Activated CD4-positive, alpha-beta T cell treated with anti-CD3 and anti-CD28 coated beads for 48 hours (primary cell): ENCODE data around the gene NOP16.
"Not testable (repeated sequence)": the region's sequence is repeated elsewhere in the genome, so short reads cannot be mapped to it uniquely, and the experiment has no call there.

Experiments used
- DNase-seq: peaks from one replicate; pipeline ENCODE4 v3.0.0-alpha.2; 2020

Gene NOP16

DNA sequence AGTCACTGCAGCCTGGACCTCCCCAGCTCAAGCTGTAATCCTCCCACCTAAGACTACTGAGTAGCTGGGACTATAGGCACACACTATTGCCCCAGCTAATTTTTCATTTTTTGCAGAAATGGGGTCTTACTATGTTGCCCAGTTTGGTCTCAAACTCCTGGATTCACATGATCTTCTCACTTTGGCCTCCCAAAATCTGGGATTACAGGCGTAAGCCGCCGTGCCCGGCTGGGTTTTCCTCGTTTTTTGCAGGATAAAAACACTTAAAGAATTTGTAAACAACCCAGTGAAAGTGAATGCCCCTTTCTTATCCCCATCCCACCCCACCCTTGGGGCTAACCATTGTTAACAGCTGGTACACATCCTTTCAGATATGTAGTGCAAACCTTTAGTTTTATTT is 20.2 kb upstream of the NOP16 start:
- no peak for DNase-seq

DNA sequence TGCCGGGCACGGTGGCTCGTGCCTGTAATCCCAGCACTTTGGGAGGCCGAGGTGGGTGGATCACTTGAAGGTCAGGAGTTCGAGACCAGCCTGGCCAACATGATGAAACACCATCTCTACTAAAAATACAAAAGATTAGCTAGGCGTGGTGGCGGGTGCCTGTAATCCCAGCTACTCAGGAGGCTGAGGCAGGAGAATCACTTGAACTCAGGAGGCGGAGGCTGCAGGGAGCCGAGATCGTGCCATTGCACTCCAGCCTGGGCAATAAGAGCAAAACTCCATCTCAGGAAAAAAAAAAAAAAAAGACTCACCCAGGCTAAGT is 19.8 kb upstream of the NOP16 start:
- not testable (repeated sequence) for DNase-seq

DNA sequence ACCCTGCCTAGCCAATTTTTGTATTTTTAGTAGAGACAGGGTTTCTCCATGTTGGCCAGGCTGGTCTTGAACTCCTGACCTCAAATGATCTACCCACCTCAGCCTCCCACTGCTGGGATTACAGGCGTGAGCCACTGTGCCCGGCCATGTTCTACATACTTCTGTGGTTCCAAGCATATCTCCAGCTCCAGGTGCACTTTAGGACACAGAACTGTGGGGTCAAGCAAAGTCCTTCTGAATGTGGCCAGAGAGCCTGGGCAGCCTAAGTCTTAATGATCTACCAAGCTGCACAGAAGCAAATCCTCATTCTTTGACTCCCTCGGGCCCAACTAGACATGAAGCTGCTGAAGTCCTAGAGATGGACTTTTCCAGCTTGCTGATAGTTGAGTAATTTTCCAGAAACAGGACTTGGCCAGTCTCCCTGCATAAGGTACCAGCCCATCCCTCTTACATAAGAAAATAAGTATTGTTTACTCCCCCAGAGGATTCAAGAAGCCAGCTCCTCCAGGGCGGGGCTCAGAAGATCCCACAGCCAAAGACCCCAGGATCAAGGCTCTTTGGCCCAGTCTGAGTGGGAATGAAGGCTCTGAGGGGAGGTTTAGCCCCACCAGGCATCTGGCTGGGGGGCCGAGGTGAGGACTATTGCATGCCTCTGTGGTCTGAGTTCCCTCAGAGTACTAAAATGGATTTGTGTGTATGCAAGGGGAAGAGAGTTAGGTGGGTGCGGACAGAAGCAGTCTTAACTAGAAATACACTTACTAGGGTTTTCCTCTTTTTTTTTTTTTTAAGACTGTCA is 19.3 kb upstream of the NOP16 start:
- DNase-seq = no peak

DNA sequence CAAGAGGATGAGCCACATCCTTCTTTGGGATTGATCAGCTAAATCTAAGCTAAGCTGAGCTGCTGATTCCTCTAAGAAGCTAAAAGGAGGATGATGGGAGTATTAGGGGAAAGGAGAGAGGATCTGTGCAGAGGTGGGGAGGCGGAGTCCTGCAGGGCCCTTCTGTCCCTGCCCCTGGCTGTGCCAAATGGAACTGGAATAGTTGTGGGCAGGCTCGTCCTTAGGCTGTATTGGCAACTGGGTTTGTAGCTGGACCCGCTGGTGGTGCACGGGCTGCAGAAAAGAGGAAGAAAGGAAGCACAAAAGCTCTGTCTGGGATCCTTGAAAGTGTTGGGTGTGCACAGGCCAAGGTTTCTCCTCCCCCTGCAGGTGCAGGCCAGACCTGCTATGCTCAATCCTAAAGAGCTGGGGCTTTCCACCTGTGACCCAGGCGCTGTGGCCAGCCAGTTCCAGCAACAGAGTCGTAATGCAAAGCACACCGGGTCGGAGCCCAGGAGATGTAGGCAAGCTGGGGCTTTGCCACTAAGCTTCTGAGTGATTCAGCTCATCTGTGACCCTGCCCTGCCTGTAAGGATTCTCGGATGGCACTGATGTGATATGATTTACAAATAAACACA is 18.1 kb upstream of the NOP16 start:
- DNase-seq = no peak

DNA sequence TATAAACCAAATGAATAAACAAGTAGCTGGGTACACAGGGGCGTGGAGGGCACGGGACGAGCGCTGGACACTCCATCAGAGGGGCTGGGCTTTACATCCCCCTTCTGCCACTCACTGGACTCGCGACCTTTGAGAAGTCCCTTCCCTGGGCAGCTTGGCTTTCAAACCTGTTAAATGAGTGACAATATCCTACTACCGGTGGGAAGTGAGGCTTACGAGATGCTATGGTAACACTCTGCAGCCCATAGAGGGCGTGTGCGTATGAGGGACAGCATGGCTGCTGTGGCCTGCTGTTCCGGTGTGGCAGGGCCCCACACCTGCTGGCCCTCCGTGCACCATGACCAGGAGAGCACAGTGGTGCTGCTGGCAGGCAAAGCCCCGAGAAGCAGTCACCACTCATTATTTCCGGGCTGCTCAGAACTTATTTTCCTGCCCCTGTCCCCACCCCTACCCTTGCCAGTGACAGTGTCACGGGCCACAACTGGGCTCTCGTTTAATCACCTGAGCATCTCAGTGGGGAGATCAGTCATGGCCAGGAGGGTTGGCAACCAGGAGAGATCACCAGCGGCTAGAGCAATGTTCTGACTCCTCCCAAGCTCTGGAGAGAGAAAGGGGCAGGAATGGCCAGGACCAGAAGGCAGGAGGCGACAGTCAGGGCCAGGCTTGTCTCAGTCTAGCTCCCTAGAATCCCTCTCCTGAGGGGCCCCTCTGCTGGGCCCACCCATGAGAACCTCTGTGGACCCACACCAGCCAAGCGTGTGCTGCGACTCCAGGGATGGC is 17.4 kb upstream of the NOP16 start:
- no peak for DNase-seq

DNA sequence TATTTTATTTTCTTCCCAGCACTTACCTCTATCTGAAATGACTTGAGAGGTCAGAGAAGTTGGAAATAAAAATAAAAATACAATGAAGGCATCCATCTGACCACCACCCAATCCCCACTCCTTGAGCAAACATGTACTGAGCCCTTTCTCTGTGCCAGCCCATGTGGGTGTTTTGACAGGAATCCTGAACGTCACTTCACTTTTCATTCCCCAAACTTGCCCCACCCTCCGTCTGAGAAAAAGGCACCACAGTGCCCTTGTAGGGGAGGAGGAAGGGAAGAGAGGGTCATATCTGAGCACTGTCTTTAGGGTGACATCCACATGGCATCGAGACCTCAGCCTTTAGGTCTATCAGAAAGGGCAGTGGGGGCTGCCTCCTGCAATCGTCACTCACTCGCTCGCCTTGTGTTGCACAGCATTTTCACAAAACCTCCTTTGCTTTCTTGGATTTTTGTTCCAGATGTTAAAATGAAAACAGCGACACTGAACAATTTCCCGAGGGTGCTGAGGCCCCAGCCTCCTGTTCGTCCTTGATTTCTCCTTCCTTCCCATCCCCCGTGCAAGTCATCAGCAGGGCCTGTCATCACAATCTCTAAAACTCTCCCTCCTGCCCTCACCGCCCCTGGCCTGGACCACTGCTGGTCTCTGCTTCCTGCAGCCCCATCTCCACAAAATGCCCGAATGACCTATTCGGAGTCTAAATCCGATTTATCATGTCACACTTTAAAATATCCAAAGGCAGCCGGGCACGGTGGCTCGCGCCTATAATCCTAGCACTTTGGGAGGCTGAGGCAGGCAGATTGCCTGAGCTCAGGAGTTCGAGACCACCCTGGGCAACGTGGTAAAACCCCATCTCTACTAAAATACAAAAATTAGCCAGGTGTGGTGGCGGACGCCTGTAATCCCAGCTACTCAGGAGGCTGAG is 13.1 kb upstream of the NOP16 start:
- DNase-seq = no peak

DNA sequence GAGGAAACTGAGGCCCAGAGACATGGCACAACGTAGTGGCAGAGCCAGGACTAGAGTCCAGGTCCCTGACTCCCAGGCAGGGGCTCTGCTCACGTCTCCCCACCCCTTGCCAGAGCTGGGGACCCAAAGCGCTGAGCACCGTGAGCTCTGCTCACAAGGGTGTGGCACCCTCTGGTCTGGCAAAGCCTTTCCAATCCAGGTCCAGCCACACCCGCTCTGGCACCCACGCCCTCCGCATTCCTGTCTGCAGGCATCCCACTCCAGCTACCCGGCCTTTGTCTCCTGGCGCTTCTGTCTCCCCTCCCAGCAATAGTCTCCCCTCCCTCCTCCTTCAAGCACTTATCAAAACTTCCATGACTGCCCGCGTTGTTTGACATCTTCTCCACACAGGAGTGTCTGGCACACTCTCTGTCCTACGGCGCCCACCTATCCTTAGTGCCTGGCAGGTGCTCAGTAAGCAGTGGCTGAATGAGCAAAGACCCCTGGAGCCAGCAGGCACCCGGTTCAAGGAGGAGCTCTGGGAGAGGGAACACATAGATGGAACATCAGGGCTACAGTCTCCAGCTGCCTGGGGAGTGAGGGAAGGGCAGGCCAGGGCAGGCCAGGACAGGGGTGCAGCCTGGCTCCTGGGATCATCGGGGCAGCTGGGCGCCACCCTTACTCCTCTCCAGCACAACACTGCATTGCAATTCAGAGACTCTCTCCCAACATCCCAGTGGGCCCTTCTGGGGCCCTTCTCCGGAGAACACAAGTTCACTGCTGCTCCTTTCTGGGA is 12.2 kb upstream of the NOP16 start:
- no peak for DNase-seq

DNA sequence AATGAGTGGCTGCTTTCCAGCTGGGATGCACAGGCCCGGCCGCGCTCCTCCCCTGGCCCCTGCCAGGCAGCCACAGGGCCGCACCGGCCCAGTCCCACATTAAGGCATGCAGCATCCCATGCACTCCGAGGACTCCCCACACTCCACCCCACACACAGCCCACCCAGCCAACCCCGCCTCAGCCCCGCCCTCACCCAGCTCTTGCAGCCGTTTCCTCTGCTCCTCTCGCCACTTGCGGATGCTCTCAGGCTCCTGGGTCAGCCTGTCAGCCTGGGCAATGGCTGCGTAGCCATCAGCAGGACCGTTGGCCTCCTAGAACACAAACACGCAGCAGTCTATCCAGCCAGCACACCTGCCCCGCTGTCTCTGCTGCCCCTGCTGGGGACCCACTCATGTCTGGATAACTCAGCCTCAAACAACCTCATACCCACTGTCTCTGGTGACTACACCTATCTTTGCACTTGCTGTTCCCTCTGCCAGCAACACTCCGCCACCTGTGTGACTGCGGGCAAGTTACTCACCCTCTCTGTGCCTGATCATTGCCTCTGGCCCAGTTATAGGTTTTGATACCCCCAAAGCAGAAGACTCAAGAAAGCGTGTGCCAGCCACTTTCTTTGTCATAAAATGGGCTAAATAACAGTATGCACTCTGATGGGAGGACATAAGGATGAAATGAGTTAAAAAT is 9.5 kb upstream of the NOP16 start:
- no peak for DNase-seq

DNA sequence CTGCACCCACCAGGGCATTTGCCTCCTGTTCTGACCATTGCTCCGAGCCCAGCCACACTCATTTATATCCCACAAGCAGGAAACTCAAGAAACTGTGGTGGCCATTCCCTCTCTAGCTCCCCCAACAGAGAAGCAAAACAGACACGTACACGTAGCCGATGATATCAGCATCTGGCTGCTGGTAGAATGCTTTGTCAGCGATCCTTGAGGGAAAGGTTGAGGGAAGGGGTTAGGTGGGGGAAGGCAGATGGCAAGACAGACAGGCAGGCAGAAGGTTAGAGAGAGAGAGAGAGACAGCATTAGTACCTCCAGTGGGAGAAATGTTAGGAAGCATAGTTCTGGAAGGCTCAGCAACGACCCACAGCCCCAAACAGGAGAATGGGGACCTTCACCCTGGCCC is 7.9 kb upstream of the NOP16 start:
- no peak for DNase-seq

DNA sequence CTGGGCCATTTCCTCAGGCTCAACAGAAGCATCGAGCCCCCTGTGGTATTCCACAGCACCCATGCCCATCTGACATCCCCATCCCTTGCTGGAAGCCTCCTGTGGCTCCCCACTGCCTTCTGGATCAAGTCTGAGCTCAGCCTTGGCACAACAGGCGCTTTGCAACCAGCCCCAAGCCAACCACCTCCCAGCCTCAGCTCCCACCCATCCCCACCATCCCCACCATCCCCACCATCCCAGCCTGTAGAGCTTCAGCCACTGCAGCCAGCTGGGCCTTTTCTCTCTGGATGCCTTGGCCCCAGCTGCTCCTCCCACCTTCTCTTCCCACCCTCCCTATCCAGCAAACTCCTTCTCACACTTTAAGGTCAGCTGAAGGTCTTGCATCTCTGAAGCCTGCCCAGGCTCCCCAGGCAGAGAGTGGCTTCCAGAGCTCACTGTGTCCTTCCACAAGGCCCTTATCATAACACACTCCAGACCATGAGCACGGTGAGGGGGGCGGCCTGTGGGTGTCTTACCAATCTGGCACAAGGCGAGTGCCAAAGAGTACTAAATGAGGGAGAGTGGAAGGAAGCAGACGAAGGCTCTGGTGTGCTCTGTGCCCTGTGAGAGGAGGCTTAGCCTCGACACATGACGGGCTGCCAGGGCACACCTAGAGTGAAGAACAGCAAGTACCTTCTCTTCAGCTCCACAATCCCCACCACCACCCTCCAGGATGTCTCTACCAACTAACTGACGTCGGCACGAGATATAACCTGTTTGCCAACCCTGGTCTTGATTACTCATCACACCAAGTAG is 6.7 kb upstream of the NOP16 start:
- DNase-seq = no peak

DNA sequence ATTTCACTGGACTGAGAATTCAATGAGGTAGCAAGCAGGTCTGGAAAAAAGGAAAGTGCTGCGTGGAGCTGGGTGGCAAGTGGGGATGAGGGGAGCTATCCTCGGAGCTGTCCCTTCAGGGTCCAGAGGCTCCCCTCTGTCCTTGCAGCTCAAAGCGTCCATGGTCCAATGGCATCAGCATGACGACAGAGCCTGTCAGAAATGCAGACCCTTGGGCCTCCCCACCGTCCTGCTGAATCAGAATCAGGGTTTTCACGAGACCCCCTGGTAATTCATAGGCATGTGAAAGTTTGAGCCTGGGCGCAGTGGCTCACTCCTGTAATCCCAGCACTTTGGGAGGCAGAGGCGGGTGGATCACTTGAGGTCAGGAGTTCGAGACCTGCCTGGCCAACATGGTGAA is 5.7 kb upstream of the NOP16 start:
- no peak for DNase-seq

DNA sequence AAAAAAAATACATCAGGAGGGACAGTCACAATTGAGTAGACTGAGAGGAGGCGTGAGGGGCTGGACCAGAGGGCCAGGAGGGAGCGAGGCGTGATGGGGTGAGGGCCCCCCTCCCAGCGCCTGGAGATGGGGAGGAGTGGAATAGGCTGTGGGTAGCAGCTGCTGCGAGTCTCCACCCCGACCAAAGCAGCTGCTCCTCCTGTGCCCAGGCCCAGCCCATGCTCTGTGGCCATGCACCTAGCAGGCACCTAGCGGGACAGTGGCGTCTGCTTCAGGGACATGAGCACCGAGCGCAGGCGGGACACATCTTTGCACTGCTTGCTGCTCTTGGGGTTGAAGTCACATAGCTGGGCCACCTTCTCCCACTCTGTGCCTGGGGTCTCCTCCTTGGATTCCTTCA is 4.1 kb upstream of the NOP16 start:
- no peak for DNase-seq

DNA sequence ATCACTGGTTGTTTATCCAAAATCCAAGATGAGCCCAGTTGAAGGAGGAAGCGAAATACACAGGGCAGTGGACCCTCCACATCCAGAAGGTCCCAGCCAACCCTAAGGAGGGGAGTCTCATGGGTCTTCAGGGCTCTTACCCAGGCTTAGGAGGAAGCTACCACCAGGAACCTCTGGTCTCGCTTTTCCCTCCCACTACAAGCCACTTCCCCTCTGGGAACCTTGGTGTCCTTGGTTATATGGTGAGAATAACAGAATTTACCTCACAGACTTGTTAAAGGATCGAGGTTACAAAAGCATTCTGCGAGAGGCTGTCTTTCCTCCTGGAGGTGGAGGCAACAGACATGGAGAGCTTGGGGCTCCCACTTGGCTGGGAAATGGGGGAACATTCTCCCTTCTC is 3.6 kb upstream of the NOP16 start:
- DNase-seq = no peak

DNA sequence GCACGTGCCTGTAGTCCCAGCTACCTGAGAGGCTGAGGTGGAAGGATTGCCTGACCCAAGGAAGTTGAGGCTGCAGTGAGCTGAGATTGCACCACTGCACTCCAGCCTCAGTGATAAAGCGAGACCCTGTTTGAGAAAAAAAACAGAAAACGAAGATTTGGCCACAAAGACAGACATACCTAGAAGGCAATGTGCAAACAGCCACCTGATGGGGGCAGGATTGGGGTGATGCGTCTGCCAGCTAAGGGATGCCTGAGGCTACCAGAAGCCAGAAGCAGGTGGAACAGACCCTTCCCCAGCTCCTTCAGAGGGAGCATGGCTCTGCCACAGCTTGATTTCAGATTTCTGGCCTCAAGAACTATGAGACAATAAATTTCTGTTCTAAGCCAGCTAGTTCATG is 3.1 kb upstream of the NOP16 start:
- DNase-seq = no peak

DNA sequence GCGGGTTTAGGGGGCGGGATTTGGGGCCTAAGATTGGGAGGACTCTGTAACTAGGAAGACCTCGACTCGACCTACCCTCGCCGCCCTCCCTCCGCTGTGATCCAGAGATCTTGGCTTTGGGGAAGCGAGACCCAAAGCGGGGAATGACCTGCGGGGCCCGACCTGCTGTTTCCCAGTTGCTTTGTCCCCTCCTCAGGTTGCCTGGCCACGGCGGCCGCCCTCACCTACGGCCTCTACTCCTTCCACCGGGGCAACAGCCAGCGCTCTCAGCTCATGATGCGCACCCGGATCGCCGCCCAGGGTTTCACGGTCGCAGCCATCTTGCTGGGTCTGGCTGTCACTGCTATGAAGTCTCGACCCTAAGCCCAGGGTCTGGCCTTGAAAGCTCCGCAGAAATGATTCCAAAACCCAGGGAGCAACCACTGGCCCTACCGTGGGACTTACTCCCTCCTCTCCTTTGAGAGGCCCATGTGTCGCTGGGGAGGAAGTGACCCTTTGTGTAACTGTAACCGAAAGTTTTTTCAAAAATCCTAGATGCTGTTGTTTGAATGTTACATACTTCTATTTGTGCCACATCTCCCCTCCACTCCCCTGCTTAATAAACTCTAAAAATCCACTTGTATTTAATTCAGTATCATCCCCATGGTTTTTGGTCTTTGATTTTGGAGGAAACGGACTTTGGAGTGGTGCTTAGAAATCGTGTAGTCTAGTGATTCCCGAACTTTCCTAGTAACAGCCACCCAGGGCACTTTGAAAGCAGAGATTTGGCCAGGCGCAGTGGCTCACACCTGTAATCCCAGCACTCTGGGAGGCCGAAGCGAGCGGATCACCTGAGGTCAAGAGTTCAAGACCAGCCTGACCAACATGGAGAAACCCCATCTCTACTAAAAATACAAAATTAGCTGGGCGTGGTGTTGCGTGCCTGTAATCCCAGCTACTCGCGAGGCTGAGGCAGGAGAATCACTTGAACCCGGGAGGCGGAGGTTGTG is 1.0 kb upstream of the NOP16 start:
- no peak for DNase-seq

DNA sequence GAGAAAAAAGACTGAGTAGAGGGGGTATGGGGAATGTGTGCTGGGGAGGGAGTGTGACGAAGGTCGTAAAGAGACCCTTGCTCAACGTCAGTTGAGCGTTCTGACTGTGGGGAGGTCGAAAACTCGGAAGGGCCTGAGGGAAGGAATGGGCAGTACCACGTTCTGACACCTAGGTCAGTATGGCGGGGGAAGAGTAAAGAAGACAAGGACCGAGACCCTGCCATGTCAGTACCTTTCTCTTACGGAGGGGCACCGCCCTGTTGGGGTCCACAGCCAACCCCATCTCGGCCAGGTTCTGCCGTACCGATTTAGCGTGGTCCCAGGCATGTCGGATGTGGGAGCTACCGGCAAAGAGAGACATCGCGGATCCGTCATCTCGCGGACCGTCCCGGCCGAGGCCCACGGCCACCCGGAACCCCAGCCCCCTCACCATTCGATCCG is 375 bp downstream of the NOP16 start:
- peak; percentile 37 for DNase-seq

DNA sequence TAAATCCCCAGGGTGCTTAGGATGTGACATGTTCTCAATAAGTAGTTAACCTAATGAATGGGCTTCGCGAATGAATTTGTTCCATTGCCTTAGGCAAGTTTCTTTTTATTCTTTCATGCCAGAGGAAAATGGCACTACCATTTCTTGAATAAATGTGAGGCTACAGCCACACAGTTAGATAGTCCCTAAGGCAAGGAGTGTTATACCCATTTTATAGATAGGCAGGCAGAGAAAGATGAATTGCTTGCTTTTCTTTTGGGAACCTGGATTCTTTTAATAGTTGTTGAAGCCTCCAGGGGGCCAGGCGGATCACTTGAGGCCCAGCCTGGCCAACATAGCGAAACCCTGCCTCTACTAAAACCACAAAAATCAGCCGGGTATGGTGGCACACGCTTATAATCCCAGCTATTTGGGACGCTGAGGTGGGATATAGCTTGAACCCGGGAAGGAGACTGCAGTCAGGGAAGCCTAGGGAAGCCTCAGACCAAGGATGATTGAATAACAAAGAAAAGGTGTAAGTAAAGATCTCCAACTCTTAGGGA is 943 bp downstream of the NOP16 start:
- DNase-seq = no peak

DNA sequence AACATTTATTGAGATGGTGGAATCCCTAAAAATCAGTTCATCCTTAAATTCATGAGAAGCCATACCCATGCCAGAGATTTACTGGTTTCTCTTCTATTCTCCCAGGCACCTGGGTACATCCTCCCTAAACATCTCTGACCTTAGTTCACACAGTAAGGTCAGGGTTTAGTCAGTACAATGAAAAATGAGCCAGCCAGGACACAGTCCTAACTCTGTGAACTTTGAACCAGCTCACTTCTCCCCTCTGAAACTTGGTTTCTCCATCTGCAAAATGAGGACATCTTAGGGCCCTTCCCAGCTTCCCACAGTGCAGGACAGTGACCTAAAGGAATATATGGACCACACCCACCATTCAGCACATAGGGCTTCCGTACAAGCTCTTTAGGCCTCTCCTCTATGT is 1.9 kb downstream of the NOP16 start:
- DNase-seq = no peak

DNA sequence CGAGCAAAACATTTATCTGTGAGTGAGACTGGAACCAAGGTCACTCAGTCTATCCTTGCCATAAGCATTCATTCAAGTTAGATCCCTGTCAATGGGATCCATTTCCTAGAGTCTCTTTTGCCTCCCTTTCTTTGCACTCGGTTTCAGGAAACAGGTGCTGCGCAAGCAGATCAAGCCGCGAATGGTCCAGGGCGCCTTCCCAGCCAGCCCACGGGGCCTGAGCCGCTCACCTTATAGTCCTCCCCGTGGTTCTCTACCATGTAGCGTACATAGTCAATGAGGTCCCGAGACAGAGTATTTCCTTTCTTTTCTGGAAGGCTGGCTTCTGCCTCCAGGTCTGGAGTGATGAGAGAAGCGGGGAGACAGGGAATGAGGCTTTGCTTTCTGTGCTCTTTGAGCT is 3.4 kb downstream of the NOP16 start:
- DNase-seq = no peak
